HCT116 (cell line): ENCODE measurements around the gene ZBTB24.

Experiments used
- ATF3 ChIP-seq: IDR thresholded peaks from 2 replicates; pipeline ENCODE4 v1.6.1; 2012
- CTCF ChIP-seq, 3 experiments: fragments of 200-600 bp in 1 of 3; sonication (generic) in 1 of 3; IDR thresholded peaks in 2 of 3; conservative IDR thresholded peaks in 1 of 3; 2 replicates each; pipeline ENCODE4 v1.5.1; 2012 to 2017; ENCODE audit warnings: low read depth in 2 of 3, low read length in 2 of 3, antibody characterized with exemption in 1 of 3, borderline replicate concordance in 1 of 3, control low read depth in 1 of 3, mild to moderate bottlenecking in 1 of 3, mixed read lengths in 1 of 3, mixed run types in 1 of 3, moderate library complexity in 1 of 3; ENCODE audit not compliant: insufficient read depth in 1 of 3
- POLR2A ChIP-seq: IDR thresholded peaks from 2 replicates; pipeline ENCODE4 v1.7.0; 2011; ENCODE audit warnings: borderline replicate concordance; ENCODE audit not compliant: insufficient read depth, insufficient read length; ENCODE audit errors: extremely low read depth
- POLR2AphosphoS5 ChIP-seq: IDR thresholded peaks from 2 replicates; pipeline ENCODE4 v1.6.1; 2011; ENCODE audit warnings: mild to moderate bottlenecking, low read depth, low read length, moderate library complexity
- REST ChIP-seq: IDR thresholded peaks from 2 replicates; pipeline ENCODE4 v1.6.1; 2012; ENCODE audit warnings: low read depth
- SRF ChIP-seq: IDR thresholded peaks from 2 replicates; pipeline ENCODE4 v1.6.1; 2012; ENCODE audit warnings: low read depth
- YY1 ChIP-seq: IDR thresholded peaks from 2 replicates; pipeline ENCODE4 v1.6.1; 2011; ENCODE audit warnings: low read length, low read depth, moderate library complexity, mild to moderate bottlenecking; ENCODE audit not compliant: insufficient replicate concordance; ENCODE audit errors: extremely low read depth

- TF ChIP-seq REST: no peak
- no peak for TF ChIP-seq YY1
- TF ChIP-seq CTCF (IDR thresholded peaks at IDR 0.05 in 2 of 3, conservative IDR thresholded peaks at IDR 0.05 in 1 of 3; ENCODE audit: borderline replicate concordance in 1 of 3, insufficient read depth in 1 of 3, low read depth in 2 of 3, low read length in 2 of 3): no peak
- no peak for TF ChIP-seq POLR2A
- TF ChIP-seq ATF3: no peak
- TF ChIP-seq POLR2AphosphoS5: no peak
- no peak for TF ChIP-seq SRF
Measured at GRCh38 chr6:109508166-109508860, 25.3 kb upstream of the ZBTB24 start.
